Endothelial cell of umbilical vein (primary cell): Measurements from ENCODE around the gene TRPM1. TPM values are rescaled to one million over a fixed set of nuclear protein-coding genes. Genes with fewer than 3 reads are reported as not detected.

Experiments used
- BruUV-seq: library from RNA; stranded (reverse); fragments of 400-500 nt; replicated peaks from 2 replicates; lab custom pipeline; 2021; lab: Mats Ljungman, UMichigan
- CTCF ChIA-PET: fragments of 300-600, 350-600 bp; sonication (Branson Sonifier 250); formaldehyde crosslinking; loops from one replicate; lab custom pipeline; 2021; ENCODE audit warnings: antibody characterized with exemption, inconsistent platforms; lab: Charles Lee
- POLR2A ChIA-PET: fragments of 300-600, 350-600 bp; sonication (Branson Sonifier 250); formaldehyde crosslinking; loops from one replicate; lab custom pipeline; 2021; ENCODE audit warnings: antibody characterized with exemption, inconsistent platforms; lab: Charles Lee
- DNase-seq: peaks from one replicate; pipeline ENCODE4 v3.0.0-alpha.2; 2011; ENCODE audit warnings: low read depth, low spot score
- FAIRE-seq: peaks from 2 replicates; lab custom pipeline; 2011; peaks lifted over from hg19 to GRCh38; lab: Jason Lieb, UNC
- H2AFZ ChIP-seq: 2 replicates; pipeline ENCODE4 v1.6.0; 2012; ENCODE audit warnings: low read depth, low read length, control low read depth, inconsistent platforms
- H3K27ac ChIP-seq: 2 replicates; pipeline ENCODE4 v1.5.1; 2011; ENCODE audit warnings: low read depth, mild to moderate bottlenecking, control low read depth, low read length, moderate library complexity; ENCODE audit not compliant: insufficient read depth
- H3K27me3 ChIP-seq, 2 experiments: 2 replicates each; pipeline versions ENCODE4 v1.6.0 to v1.6.1; 2011; ENCODE audit warnings: low read length in 2 of 2, mixed read lengths in 1 of 2; ENCODE audit not compliant: control insufficient read depth in 2 of 2, insufficient read depth in 2 of 2
- H3K36me3 ChIP-seq, 2 experiments: 2 replicates in 1 of 2; 3 replicates in 1 of 2; pipeline ENCODE4 v1.5.1; 2011; ENCODE audit warnings: low read length in 2 of 2, mild to moderate bottlenecking in 1 of 2, moderate library complexity in 1 of 2; ENCODE audit not compliant: control insufficient read depth in 2 of 2, insufficient read depth in 2 of 2; ENCODE audit errors: extremely low read depth in 1 of 2
- H3K4me1 ChIP-seq: 3 replicates; pipeline ENCODE4 v1.5.1; 2011; ENCODE audit warnings: mild to moderate bottlenecking, low read length; ENCODE audit not compliant: control insufficient read depth, insufficient read depth; ENCODE audit errors: extremely low read depth
- H3K4me2 ChIP-seq: 2 replicates; pipeline ENCODE4 v1.6.1; 2011; ENCODE audit warnings: low read length, control low read depth, mixed read lengths; ENCODE audit not compliant: insufficient read depth
- H3K4me3 ChIP-seq, 3 experiments: fragments of 200-600 bp in 1 of 3; sonication (generic), shearing (Covaris generic) in 1 of 3; replicated peaks in 1 of 3; 2 replicates each; pipeline ENCODE4 v1.5.1; 2011 to 2016; ENCODE audit warnings: control low read depth in 3 of 3, low read length in 3 of 3, mild to moderate bottlenecking in 2 of 3, inconsistent platforms in 1 of 3, low read depth in 1 of 3, moderate library complexity in 1 of 3; ENCODE audit not compliant: insufficient read depth in 1 of 3
- H3K79me2 ChIP-seq: 2 replicates; pipeline ENCODE4 v1.6.0; 2012; ENCODE audit warnings: low read length, inconsistent platforms; ENCODE audit not compliant: control insufficient read depth, insufficient read depth
- H3K9ac ChIP-seq: replicated peaks from 2 replicates; pipeline ENCODE3; 2011; ENCODE audit warnings: low read length, control low read depth; ENCODE audit not compliant: insufficient read depth; ENCODE audit errors: extremely low read depth
- H3K9me1 ChIP-seq: replicated peaks from 3 replicates; pipeline ENCODE4 v1.6.0; 2011; ENCODE audit warnings: mild to moderate bottlenecking, low read length; ENCODE audit not compliant: control insufficient read depth, insufficient read depth; ENCODE audit errors: extremely low read depth
- H3K9me3 ChIP-seq: replicated peaks from 2 replicates; pipeline ENCODE4 v1.5.1; 2012; ENCODE audit warnings: low read length, inconsistent platforms; ENCODE audit not compliant: control insufficient read depth, insufficient read depth
- H4K20me1 ChIP-seq: replicated peaks from 2 replicates; pipeline ENCODE3; 2011; ENCODE audit warnings: mild to moderate bottlenecking, low read length; ENCODE audit not compliant: control insufficient read depth, insufficient read depth; ENCODE audit errors: extremely low read depth
- EZH2 ChIP-seq: IDR thresholded peaks from 2 replicates; pipeline ENCODE4 v1.6.1; 2012; ENCODE audit warnings: borderline replicate concordance, low read depth, mild to moderate bottlenecking, moderate library complexity, low read length, inconsistent platforms; ENCODE audit not compliant: severe bottlenecking
- FOS ChIP-seq: IDR thresholded peaks from 2 replicates; pipeline ENCODE4 v1.6.1; 2011; ENCODE audit warnings: mild to moderate bottlenecking, low read length, moderate library complexity, borderline replicate concordance; ENCODE audit not compliant: insufficient read depth
- GATA2 ChIP-seq: IDR thresholded peaks from 2 replicates; pipeline ENCODE4 v1.7.0; 2011; ENCODE audit warnings: low read depth, mild to moderate bottlenecking, moderate library complexity, mixed read lengths, low read length; ENCODE audit not compliant: insufficient read length, insufficient read depth
- JUN ChIP-seq: IDR thresholded peaks from 2 replicates; pipeline ENCODE4 v1.6.1; 2011; ENCODE audit warnings: borderline replicate concordance, low read depth; ENCODE audit not compliant: insufficient read length, insufficient read depth
- MAX ChIP-seq: IDR thresholded peaks from 2 replicates; pipeline ENCODE4 v1.6.1; 2011; ENCODE audit not compliant: insufficient read depth, insufficient read length
- MYC ChIP-seq: IDR thresholded peaks from one replicate; pipeline ENCODE4 v1.6.1; 2011; ENCODE audit warnings: mild to moderate bottlenecking, low read depth, low read length
- POLR2A ChIP-seq: IDR thresholded peaks from 2 replicates; pipeline ENCODE4 v1.6.1; 2012; ENCODE audit warnings: low read depth, mild to moderate bottlenecking, control low read depth, low read length
- POLR2AphosphoS5 ChIP-seq: IDR thresholded peaks from 2 replicates; pipeline ENCODE4 v1.6.1; 2012; ENCODE audit warnings: low read depth, mild to moderate bottlenecking, control low read depth, low read length, moderate library complexity; ENCODE audit not compliant: insufficient read depth
- dilution Hi-C: fragments of 300-500 bp; cut with MboI; formaldehyde crosslinking; loops from one replicate; pipeline ENCODE4 v1.15.0; 2019; ENCODE audit warnings: low sequenced_read_pairs; ENCODE audit not compliant: extremely low pct_ligation_motif_present
- intact Hi-C: fragments of 100-400 bp; cut with micrococcal nuclease; formaldehyde crosslinking; loops from one replicate; pipeline ENCODE4 v1.10.0; 2022
- polyA plus RNA-seq, 4 experiments: library from polyadenylated mRNA; depleted of rRNA in 3 of 4; stranded (reverse) in 3 of 4; unstranded in 1 of 4; fragments of >200 nt; gene quantifications; 2 replicates each; pipeline versions ENCODE4 v1.2.1 to v1.2.3, GENCODE V29; 2011 to 2012; ENCODE audit warnings: missing spikeins in 1 of 4
- total RNA-seq: library from RNA; stranded (reverse); gene quantifications from 2 replicates; pipeline ENCODE4 v1.2.3, GENCODE V29; 2021
- TF ChIP-seq, protein P1 (sequence below), 2 donors: IDR thresholded peaks; 1 replicate in 1 of 2; 2 replicates in 1 of 2; pipeline ENCODE4 v1.5.1; 2011; ENCODE audit warnings: low read length in 2 of 2, mild to moderate bottlenecking in 2 of 2, moderate library complexity in 2 of 2, control low read depth in 1 of 2, inconsistent platforms in 1 of 2, low read depth in 1 of 2; ENCODE audit not compliant: insufficient read depth in 1 of 2; ENCODE audit errors: extremely low read depth in 1 of 2

Gene TRPM1
- total and polyA plus RNA-seq, 2 donors (not counting 3 experiments of a cell fraction or from before 2014, with no cell fraction given): 0.19 TPM; not detected in 1

DNA sequence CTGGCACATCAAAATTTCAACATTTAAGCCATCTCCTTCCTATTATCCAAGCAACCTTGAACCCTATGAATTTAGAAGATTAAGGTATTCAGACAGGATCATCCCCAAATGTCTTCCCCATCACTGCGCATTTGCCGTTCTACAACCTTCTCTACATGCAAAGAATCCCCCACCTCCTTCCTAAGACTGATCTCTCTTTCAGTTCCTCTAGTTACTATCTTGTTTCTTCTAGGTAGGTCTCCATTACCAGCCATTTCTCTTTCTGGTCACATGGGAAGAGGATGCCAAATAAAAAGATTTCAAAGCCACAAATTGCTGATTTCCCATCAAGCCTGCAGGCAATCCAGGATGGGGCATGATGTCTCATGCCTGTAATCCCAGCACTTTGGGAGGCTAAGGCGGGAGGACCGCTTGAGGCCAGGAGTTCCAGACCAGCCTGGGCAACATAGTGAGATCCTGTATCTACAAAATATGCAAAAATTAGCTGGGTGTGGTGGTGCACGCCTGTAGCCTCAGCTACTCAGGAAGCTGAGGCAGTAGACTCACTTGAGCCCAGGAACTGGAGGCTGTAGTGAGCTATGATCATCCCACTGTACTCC, 80.4 kb downstream of the TRPM1 start:
- H3K36me3 ChIP-seq: no peaks in the 10 kb centered on the region
- ChIA-PET CTCF (interaction anchor here (1.8 kb wide), 1 partner anchor 11 kb away, joined by 7 read pairs; no protein-coding TSS in a partner anchor), POLR2A (no interaction called here)

More for the DNA sequence above, 80.4 kb downstream of the TRPM1 start:
- no peaks in the 10 kb centered on the region for H3K9me3 ChIP-seq
- dilution Hi-C loops: no loop called here
- DNase-seq: no peak
- H3K9me1 ChIP-seq: no peaks in the 10 kb centered on the region
- no peak overlapping the region for H3K27ac ChIP-seq
- TF ChIP-seq GATA2 (no peak), POLR2A (no peak), POLR2AphosphoS5 (no peak), EZH2 (no peak), MYC (no peak), MAX (no peak), JUN (no peak), FOS (no peak)
- TF ChIP-seq, protein P1, sequence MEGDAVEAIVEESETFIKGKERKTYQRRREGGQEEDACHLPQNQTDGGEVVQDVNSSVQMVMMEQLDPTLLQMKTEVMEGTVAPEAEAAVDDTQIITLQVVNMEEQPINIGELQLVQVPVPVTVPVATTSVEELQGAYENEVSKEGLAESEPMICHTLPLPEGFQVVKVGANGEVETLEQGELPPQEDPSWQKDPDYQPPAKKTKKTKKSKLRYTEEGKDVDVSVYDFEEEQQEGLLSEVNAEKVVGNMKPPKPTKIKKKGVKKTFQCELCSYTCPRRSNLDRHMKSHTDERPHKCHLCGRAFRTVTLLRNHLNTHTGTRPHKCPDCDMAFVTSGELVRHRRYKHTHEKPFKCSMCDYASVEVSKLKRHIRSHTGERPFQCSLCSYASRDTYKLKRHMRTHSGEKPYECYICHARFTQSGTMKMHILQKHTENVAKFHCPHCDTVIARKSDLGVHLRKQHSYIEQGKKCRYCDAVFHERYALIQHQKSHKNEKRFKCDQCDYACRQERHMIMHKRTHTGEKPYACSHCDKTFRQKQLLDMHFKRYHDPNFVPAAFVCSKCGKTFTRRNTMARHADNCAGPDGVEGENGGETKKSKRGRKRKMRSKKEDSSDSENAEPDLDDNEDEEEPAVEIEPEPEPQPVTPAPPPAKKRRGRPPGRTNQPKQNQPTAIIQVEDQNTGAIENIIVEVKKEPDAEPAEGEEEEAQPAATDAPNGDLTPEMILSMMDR (IDR thresholded peaks at IDR 0.05; ENCODE audit: extremely low read depth in 1 of 2, insufficient read depth in 1 of 2, low read depth in 1 of 2, low read length in 2 of 2): no peak
- intact Hi-C loops: loop anchor here (5.0 kb wide), 1 partner anchor 61 kb away; no protein-coding TSS in a partner anchor
- no peaks in the 10 kb centered on the region for H4K20me1 ChIP-seq
- no peak overlapping the region for H3K9ac ChIP-seq
- no peak for FAIRE-seq
- peaks cover 28% of the 10 kb centered on the region for H3K4me1 ChIP-seq
- no peaks in the 10 kb centered on the region for H3K27me3 ChIP-seq
- no TSS peak for BruUV-seq
- H3K4me3 ChIP-seq: no peak overlapping the region
- no peaks in the 10 kb centered on the region for H3K79me2 ChIP-seq
- no peak overlapping the region for H2AFZ ChIP-seq
- no peak overlapping the region for H3K4me2 ChIP-seq
